ENCODE results near the gene GLG1.

The GLG1 gene

GRCh38 chr16:74503412-74503811, 103.5 kb downstream of the GLG1 start:
- no peak for DNase-seq (ENCODE audit: extremely low read depth, low read depth)
- TF ChIP-seq CTCF (IDR thresholded peaks at IDR 0.05; ENCODE audit: low read depth, low read length): no peak

DNA sequence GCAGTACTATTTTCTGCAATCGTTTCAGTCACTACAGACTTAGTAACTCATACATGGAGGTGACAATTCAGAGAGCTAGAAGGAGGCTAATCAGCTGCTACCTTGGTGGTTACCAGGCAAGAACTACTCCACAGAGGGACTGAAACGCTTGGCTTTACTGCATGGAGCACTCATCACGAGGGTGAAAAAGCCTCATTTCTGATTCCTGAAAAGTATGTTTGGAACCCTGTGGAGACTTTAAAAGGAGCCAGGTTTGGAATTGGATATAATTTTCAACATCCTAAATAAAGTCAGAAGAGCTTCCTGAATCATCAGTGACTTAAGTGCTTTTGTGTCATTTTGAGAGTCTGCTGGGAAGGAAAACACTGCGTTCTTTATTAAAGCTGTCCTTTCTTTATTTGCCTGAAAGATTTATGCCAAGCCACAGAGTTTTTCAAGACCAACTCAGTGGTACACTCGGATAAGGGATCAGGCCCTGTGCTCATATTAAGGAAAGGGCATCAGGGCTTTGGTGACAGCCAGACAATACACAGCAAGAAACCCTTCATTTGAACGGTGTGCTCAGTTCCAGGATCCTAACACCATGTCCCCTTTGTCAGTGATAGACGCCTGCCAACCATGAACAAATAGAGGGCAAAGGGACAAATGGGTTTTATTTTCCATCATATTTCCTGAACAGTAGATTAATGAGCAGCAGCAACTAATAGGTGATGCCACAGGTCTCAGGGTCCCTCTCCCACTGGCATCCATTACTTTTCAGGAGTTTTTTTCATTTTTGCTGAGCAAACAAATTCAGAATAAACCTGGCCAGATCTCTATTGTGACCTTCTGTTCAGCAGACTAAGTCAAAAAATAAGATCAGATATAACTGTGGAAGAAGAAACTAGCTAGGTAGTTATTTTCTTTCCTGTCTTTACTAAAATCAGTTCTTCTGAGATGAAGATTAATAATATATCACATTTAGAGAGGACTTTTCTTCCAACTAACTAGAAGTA, 105.1 kb downstream of the GLG1 start:
- no peak for TF ChIP-seq CTCF (IDR thresholded peaks at IDR 0.05; ENCODE audit: low read depth, low read length)
- no peak for DNase-seq (ENCODE audit: extremely low read depth, low read depth)

DNA sequence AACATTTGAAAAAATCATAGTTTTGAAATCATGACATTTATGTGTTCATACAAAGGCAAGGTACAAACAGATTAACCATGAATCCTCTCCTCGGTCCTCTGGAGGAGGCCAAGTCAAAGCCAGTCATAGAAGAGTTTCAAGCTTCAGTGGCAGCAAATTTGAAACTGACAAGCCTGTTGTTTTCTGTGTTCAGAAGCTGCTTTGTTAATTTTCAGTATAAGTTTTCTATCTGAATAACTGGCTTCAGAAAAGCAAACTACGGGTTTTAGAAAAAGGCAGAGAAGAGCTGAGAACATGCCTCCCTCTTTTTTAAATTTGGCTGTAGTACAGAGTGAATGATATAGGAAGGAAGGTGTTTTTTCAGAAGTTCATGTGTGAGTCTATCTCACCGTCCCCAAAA, 106.0 kb downstream of the GLG1 start:
- no peak for DNase-seq (ENCODE audit: extremely low read depth, low read depth)

DNA sequence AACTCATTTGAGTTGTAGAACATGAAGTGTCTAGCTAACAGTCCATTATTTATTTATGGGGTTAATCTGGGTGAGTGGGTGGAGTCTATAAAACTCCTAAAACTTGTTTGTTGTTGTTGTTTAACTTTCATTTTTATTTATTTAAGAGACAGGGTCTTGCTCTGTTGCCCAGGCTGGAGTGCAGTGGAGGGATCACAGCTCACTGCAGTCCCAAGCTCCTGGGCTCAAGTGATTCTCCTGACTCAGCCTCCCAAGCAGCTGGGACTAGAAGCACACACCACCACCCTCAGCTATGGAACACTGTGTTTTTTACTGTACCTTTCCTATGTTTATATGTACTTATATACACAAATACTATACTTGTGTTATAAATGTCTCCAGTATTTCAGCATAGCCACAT, 107.8 kb downstream of the GLG1 start:
- DNase-seq (ENCODE audit: extremely low read depth, low read depth): no peak

More for the DNA sequence above, 106.0 kb downstream of the GLG1 start:
- TF ChIP-seq CTCF (IDR thresholded peaks at IDR 0.05; ENCODE audit: low read depth, low read length): no peak

DNA sequence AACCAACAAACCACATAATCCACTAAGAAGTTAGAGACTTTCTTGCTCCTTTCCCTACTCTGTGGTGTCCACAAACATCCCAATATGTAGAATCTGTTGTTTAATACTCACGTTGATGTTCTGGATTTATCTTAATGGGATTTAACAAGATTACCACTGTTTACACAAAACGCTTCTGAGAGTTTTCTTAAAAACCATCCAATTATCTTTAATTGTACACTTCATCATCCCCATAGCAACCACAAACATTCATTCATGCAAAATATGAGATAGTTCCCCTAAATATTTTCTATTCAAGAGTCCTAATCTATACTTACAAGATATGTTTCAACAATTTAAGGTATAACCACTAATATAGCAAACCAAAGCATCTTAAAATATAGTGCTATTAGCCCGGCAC, 109.2 kb downstream of the GLG1 start:
- DNase-seq (ENCODE audit: extremely low read depth, low read depth): no peak
- no peak for TF ChIP-seq CTCF (IDR thresholded peaks at IDR 0.05; ENCODE audit: low read depth, low read length)

More for the DNA sequence above, 107.8 kb downstream of the GLG1 start:
- TF ChIP-seq CTCF (IDR thresholded peaks at IDR 0.05; ENCODE audit: low read depth, low read length): no peak

DNA sequence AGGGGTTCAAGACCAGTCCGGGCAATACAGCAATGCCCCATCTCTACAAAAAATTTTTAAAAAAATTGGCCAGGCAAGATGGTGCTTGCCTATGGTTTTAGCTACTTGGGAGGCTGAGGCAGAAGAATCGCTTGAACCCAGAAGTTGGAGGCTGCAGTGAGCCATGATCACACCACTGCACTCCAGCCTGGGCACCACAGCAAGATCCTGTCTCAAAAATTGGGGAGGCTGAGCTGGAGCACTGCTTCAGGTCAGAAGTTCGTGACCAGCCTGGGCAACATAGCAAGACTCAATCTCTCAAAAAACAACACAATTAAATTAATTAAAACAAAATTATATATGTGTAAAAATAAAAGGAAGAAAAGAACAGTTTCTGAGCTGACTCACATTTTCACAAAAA, 110.9 kb downstream of the GLG1 start:
- TF ChIP-seq CTCF (IDR thresholded peaks at IDR 0.05; ENCODE audit: low read depth, low read length): no peak
- no peak for DNase-seq (ENCODE audit: extremely low read depth, low read depth)

- DNase-seq (ENCODE audit: extremely low read depth, low read depth): no peak
- TF ChIP-seq CTCF (IDR thresholded peaks at IDR 0.05; ENCODE audit: low read depth, low read length): no peak
These were observed 113.9 kb downstream of the GLG1 start for GRCh38 chr16:74492976-74493375.
